Fibroblast of peridontal ligament (primary cell): Measurements from ENCODE around the gene TRIP12.

ENCODE experiments used
- DNase-seq: peaks from one replicate; pipeline ENCODE4 v3.0.0-alpha.2; 2010; ENCODE audit errors: extremely low read depth

Gene TRIP12

DNA sequence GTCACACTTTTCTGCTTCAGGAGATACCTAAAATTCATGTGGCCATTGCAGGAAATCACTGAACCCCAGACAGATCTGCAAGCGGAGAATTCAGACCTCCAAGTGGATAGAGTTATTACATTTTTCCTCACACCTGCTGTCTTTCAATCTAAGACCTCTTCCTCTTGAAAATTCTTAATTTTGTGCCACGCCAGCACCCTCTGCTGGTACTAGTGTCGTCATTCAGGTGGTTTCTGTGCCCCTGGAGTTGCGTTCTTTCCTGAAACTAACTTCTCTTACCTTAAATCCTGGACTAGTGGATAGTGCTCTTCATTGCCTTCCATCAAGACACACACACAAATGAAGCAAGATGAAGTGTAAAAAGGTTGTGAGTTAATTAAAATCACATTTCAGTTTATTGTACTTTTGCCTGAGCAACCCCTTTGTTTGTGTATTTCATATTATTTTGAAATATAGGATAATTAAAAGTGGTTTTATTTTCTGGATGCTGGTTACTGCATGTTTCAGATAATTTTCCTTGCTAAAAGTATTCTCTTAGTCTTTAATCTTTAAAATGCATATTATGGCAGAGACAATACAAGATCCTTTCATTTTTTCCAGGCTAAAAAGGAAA is 205.8 kb downstream of the TRIP12 start:
- DNase-seq: no peak

DNA sequence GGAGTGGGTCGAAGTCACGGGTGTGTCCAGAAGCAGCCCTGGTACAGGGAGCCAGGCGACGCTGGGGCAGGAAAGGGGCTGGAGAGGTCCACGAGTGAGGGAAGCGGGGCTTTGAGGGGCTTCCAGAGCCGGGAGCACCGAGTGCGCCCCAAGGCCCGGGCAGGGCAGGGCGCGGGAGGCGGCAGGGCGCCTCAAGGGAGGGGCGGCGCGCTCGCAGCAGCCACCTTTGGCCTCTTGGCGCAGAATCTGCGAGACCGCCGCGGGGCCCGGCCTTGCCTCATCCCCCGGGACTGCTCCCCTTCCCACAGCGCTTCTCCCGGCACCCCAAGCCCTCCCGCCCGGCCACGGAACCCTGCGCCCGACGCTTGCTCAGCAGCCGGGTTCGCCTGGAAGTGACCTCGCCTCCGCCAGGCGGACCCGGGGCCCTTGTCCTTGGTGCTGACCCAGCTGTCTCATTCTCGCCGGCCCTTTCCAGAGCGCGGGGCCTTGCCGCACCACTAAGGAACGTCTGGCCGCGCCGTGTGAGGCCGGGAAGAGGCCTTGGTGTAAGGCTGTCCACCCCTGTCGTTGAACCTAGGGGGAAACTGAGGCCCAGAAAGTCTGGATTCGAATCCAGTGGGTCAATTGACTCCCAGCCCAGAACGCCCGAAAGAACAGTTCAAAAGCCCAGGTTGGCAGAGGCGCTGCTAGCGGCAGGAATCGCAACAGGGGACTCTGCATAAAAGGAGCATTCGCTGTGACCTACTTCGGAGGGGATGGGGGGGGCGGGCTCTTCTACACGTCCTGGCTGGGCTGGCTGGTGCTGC is 206.9 kb downstream of the TRIP12 start:
- peak; percentile 45 for DNase-seq

DNA sequence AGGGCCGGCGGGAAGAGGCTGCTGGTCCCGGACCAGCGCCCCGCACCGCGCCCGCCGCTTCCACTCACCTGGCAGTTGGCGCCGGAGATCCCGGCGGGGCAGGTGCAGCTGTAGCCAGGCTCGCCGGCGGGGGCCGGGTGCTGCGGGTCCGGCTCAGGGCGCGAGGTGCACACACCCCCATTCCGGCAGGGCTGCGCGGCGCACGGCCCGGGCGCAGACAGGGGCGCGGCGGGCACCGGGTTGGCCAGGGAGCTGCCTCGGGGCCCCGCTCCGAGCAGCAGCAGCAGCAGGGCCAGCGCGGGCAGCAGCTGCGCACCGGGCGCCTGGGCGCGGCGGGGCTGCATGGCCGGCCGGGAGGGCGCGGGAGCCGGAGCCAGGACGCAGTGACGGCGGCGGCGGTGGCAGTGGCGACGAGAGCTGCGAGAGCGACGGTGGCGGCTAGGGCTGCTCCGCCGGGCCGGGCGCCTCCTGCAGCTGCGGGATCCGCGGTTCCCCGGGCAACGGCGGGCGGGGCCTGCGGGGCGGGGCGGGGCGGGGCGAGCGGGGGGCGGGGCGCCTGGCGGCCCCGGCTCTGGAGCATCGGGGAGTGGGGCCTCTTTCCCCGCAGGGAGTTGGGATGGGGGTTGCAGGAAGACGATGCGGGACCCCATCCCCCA is 207.6 kb downstream of the TRIP12 start, which contains the start of gene DNER:
DNER (minus strand) TSS at position 476 of the 656 bp plus-strand sequence; CDS start at position 344, 132 bp downstream.
- DNase-seq: no peak
